Cardiac fibroblast (primary cell): ENCODE data around the gene KAZN.
A peak's percentile ranks its signal among the peaks of the same experiment; 100 is the strongest.

ENCODE experiments used
- DNase-seq, 2 donors: peaks; one replicate each; pipeline versions ENCODE4 v3.0.0 to v3.0.0-alpha.2; 2010; ENCODE audit warnings: low read depth in 2 of 2
- H3K4me3 ChIP-seq, 2 donors: replicated peaks in 1 of 2; 1 replicate in 1 of 2; 2 replicates in 1 of 2; pipeline ENCODE4 v1.5.1; 2011; ENCODE audit warnings: low read depth in 2 of 2, low read length in 2 of 2, mild to moderate bottlenecking in 2 of 2, moderate library complexity in 1 of 2
- CTCF ChIP-seq: IDR thresholded peaks from one replicate; pipeline ENCODE4 v1.5.1; 2011; ENCODE audit warnings: low read depth, mild to moderate bottlenecking, low read length, inconsistent platforms

Gene KAZN

GRCh38 chr1:14626869-14627607 lies 28.6 kb downstream of the KAZN start:
- DNase-seq: peak in 1 of 2 donors; percentile 24
- no peak overlapping the region for H3K4me3 ChIP-seq
- no peak for TF ChIP-seq CTCF

GRCh38 chr1:14627608-14628489 lies 29.4 kb downstream of the KAZN start:
- no peak for TF ChIP-seq CTCF
- H3K4me3 ChIP-seq: no peak overlapping the region
- DNase-seq: peak in 1 of 2 donors; percentile 58

- DNase-seq: no peak
- no peak for TF ChIP-seq CTCF
- no peak overlapping the region for H3K4me3 ChIP-seq
Observed at GRCh38 chr1:14629363-14630014, 31.0 kb downstream of the KAZN start.

- no peak for DNase-seq
- no peak overlapping the region for H3K4me3 ChIP-seq
- no peak for TF ChIP-seq CTCF
Observed at GRCh38 chr1:14630986-14631385, 32.5 kb downstream of the KAZN start.

- no peak for TF ChIP-seq CTCF
- no peak overlapping the region for H3K4me3 ChIP-seq
- DNase-seq: no peak
Observed at GRCh38 chr1:14631421-14631820, 32.9 kb downstream of the KAZN start.

GRCh38 chr1:14634486-14634885 lies 36.0 kb downstream of the KAZN start:
- H3K4me3 ChIP-seq: no peak overlapping the region
- no peak for TF ChIP-seq CTCF
- no peak for DNase-seq
